HepG2 (cell line): Measurements from ENCODE around the gene GRB7. TPM values are rescaled to one million over a fixed set of nuclear protein-coding genes. Genes with fewer than 3 reads are reported as not detected.
A peak's percentile ranks its signal among the peaks of the same experiment; 100 is the strongest.

Source experiments
- CENPT ChIP-seq: sonication (generic); formaldehyde crosslinking; IDR thresholded peaks from 2 replicates; pipeline ENCODE4 v1.8.0; 2022; ENCODE audit warnings: low read depth, mild to moderate bottlenecking, moderate library complexity, missing genetic modification reagents
- DPF2 ChIP-seq: sonication (generic); formaldehyde crosslinking; IDR thresholded peaks from 2 replicates; pipeline ENCODE4 v1.4.0; 2020; ENCODE audit warnings: mild to moderate bottlenecking, low read depth, missing genetic modification reagents, borderline replicate concordance
- ELF3 ChIP-seq: IDR thresholded peaks from 2 replicates; pipeline ENCODE4 v1.6.1; 2016; ENCODE audit warnings: missing genetic modification reagents, missing compliant biosample characterization
- FOXC1 ChIP-seq: sonication (generic); formaldehyde crosslinking; IDR thresholded peaks from 2 replicates; pipeline ENCODE4 v1.8.0; 2022; ENCODE audit warnings: mild to moderate bottlenecking, missing genetic modification reagents, borderline replicate concordance
- FOXP1 ChIP-seq, 2 experiments: fragments of 450-650 bp in 1 of 2; IDR thresholded peaks; 2 replicates each; pipeline ENCODE4 v1.6.1; 2017 to 2018; ENCODE audit warnings: antibody characterized with exemption in 1 of 2
- LCORL ChIP-seq, 2 experiments: fragments of 450-650 bp in 1 of 2; sonication (generic) in 1 of 2; formaldehyde crosslinking in 1 of 2; IDR thresholded peaks; 2 replicates each; pipeline versions ENCODE4 v1.5.0 to v1.6.1; 2017 to 2020; ENCODE audit warnings: antibody characterized with exemption in 1 of 2, missing genetic modification reagents in 1 of 2
- MED1 ChIP-seq: sonication (generic); formaldehyde crosslinking; IDR thresholded peaks from 2 replicates; pipeline ENCODE4 v1.4.0; 2020; ENCODE audit warnings: missing genetic modification reagents
- MLLT10 ChIP-seq: sonication (generic); formaldehyde crosslinking; IDR thresholded peaks from 2 replicates; pipeline ENCODE4 v1.4.0; 2020; ENCODE audit warnings: missing genetic modification reagents
- RBM39 ChIP-seq: fragments of 200-400 bp; formaldehyde crosslinking; IDR thresholded peaks from one replicate; pipeline ENCODE4 v1.6.1; 2018; ENCODE audit warnings: antibody characterized with exemption, mild to moderate bottlenecking, low read depth, low read length; ENCODE audit not compliant: poor library complexity, severe bottlenecking
- RFXANK ChIP-seq: IDR thresholded peaks from 2 replicates; pipeline ENCODE4 v1.6.1; 2016
- RNF2 ChIP-seq: fragments of 450-650 bp; conservative IDR thresholded peaks from 2 replicates; pipeline ENCODE4 v1.6.1; 2016; ENCODE audit warnings: low read depth
- SMC3 ChIP-seq: IDR thresholded peaks from 2 replicates; pipeline ENCODE4 v1.6.1; 2011; ENCODE audit warnings: low read length, improper control_type of control experiment
- SP140L ChIP-seq: sonication (generic); formaldehyde crosslinking; IDR thresholded peaks from 2 replicates; pipeline ENCODE4 v1.4.0; 2020; ENCODE audit warnings: missing genetic modification reagents, borderline replicate concordance
- SRF ChIP-seq: IDR thresholded peaks from 2 replicates; pipeline ENCODE4 v1.6.1; 2011; ENCODE audit warnings: mild to moderate bottlenecking, low read depth, low read length, moderate library complexity
- TBX3 ChIP-seq: fragments of 450-650 bp; IDR thresholded peaks from 2 replicates; pipeline ENCODE4 v1.6.1; 2017; ENCODE audit warnings: antibody characterized with exemption, mild to moderate bottlenecking, inconsistent platforms, borderline replicate concordance
- THYN1 ChIP-seq: sonication (generic); formaldehyde crosslinking; IDR thresholded peaks from 2 replicates; pipeline ENCODE4 v1.8.1; 2023; ENCODE audit warnings: low read depth, mild to moderate bottlenecking, moderate library complexity, missing genetic modification reagents, borderline replicate concordance
- ZKSCAN8 ChIP-seq: IDR thresholded peaks from 2 replicates; pipeline ENCODE4 v1.6.1; 2016; ENCODE audit warnings: borderline replicate concordance, missing genetic modification reagents, missing compliant biosample characterization
- ZNF207 ChIP-seq: fragments of 450-650 bp; IDR thresholded peaks from 2 replicates; pipeline ENCODE4 v1.6.1; 2016; ENCODE audit warnings: antibody characterized with exemption, borderline replicate concordance
- ZNF605 ChIP-seq: sonication (generic); formaldehyde crosslinking; IDR thresholded peaks from 2 replicates; pipeline ENCODE4 v1.8.0; 2022; ENCODE audit warnings: mild to moderate bottlenecking, missing genetic modification reagents
- ZNF839 ChIP-seq: sonication (generic); formaldehyde crosslinking; IDR thresholded peaks from 2 replicates; pipeline ENCODE4 v1.4.0; 2020; ENCODE audit warnings: missing genetic modification reagents, mild to moderate bottlenecking, borderline replicate concordance
- polyA plus RNA-seq, 8 experiments: library from polyadenylated mRNA; depleted of rRNA in 3 of 8; stranded (reverse) in 7 of 8; unstranded in 1 of 8; fragments of >200 nt; fragmentation: Illumina TruSeq in 4 of 8; extraction: Trizol in 4 of 8; gene quantifications; 2 replicates each; pipeline versions ENCODE4 v1.2.1 to v1.2.3, GENCODE V29; 2011 to 2016; ENCODE audit warnings: low read depth in 4 of 8, missing spikeins in 1 of 8, mixed read lengths in 1 of 8; ENCODE audit not compliant: insufficient read depth in 1 of 8
- total RNA-seq, 5 experiments: library from RNA; depleted of rRNA; stranded (reverse); fragments of >200 nt; fragmentation: Illumina TruSeq; extraction: Trizol; gene quantifications; 2 replicates each; pipeline ENCODE4 v1.2.3, GENCODE V29; 2016; ENCODE audit warnings: low read depth in 1 of 5
- TF ChIP-seq, protein P1 (sequence below), 2 experiments: sonication (generic) in 1 of 2; formaldehyde crosslinking in 1 of 2; IDR thresholded peaks; 2 replicates each; pipeline versions ENCODE4 v1.4.0 to v1.6.1; 2016 to 2020; ENCODE audit warnings: borderline replicate concordance in 1 of 2, low read depth in 1 of 2, mild to moderate bottlenecking in 1 of 2, missing genetic modification reagents in 1 of 2
- TF ChIP-seq, protein P2 (sequence below): sonication (generic); formaldehyde crosslinking; IDR thresholded peaks from 2 replicates; pipeline ENCODE4; 2020; ENCODE audit warnings: missing genetic modification reagents, mild to moderate bottlenecking, borderline replicate concordance

Gene GRB7
- total and polyA plus RNA-seq, 2 of the 13 experiments (the other 11 are each of a cell fraction or from before 2014, with no cell fraction given), result 60.2 to 77.7 TPM

DNA sequence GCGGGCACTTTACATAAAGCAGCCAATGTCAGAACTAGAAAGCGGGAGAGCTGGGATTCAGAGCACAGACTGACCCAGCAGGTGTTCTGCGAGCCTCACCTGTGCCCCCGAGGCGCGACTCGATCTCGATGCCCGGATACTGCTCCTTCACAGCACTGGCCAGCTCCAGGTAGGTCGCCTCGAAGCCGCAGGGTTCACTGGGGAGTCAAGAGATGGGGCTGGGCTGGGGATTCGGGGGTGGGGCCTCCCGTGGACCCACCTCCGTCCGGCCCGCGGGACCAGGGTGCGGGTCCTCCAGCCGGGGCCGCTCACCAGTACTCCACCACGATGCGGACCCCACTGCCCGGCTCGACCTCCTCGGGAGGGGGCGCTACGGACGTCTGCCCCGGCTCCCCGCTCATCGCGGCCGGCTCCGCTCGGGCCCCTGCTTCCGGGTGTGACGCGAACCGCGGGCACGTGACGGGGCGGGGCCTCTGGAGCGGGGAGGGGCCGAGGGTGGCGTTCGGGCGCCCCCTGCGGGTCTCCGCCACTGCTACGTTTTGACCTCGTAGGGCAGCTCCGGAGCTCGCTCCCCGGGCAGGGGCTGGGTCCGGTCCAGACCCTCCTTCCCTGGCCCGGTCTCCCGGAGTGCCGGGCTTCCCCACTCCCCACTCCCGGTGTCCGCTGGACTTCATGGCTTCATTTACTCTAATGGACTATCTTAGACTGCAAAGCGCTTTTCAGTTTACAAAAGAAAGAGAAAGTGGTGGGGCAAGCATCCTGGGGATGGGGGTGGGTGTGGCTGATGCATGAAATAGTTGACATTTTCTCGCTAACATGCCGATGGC is 7.4 kb upstream of the GRB7 start, which contains the start of gene MIEN1 (continued):
- TF ChIP-seq ELF3 (CRISPR knock-in tag) (peak; percentile 99), MED1 (peak; percentile 83), MLLT10 (no peak), CENPT (CRISPR knock-in tag) (no peak), THYN1 (peak; percentile 89; the same call in 1 of the 2 replicates), FOXC1 (CRISPR knock-in tag) (peak; percentile 97), RFXANK (CRISPR knock-in tag) (0 out of 2 replicates have a peak, but pooled peaks have one; percentile 54), SP140L (CRISPR knock-in tag) (peak; percentile 31; the same call in 1 of the 2 replicates), LCORL (IDR thresholded peaks at IDR 0.05) (no peak), LCORL (CRISPR knock-in tag; IDR thresholded peaks at IDR 0.05) (peak; percentile 96), RBM39 (peak; percentile 92), SRF (no peak), FOXP1 (IDR thresholded peaks at IDR 0.05) (no peak), FOXP1 (CRISPR knock-in tag; IDR thresholded peaks at IDR 0.05) (0 out of 2 replicates have a peak, but pooled peaks have one; percentile 22), ZNF605 (CRISPR knock-in tag) (0 out of 2 replicates have a peak, but pooled peaks have one; percentile 35), RNF2 (0 out of 2 replicates have a peak, but pooled peaks have one; percentile 21), DPF2 (CRISPR knock-in tag) (peak; percentile 16; the same call in 1 of the 2 replicates), SMC3 (peak; percentile 20; the same call in 1 of the 2 replicates), ZNF839 (CRISPR knock-in tag) (no peak; the same call in 1 of the 2 replicates), ZKSCAN8 (CRISPR knock-in tag) (peak; percentile 81; the same call in 1 of the 2 replicates), ZNF207 (no peak), TBX3 (no peak; the same call in 1 of the 2 replicates)
- TF ChIP-seq, protein P1, sequence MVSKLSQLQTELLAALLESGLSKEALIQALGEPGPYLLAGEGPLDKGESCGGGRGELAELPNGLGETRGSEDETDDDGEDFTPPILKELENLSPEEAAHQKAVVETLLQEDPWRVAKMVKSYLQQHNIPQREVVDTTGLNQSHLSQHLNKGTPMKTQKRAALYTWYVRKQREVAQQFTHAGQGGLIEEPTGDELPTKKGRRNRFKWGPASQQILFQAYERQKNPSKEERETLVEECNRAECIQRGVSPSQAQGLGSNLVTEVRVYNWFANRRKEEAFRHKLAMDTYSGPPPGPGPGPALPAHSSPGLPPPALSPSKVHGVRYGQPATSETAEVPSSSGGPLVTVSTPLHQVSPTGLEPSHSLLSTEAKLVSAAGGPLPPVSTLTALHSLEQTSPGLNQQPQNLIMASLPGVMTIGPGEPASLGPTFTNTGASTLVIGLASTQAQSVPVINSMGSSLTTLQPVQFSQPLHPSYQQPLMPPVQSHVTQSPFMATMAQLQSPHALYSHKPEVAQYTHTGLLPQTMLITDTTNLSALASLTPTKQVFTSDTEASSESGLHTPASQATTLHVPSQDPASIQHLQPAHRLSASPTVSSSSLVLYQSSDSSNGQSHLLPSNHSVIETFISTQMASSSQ (IDR thresholded peaks at IDR 0.05; ENCODE audit: low read depth), result no peak
- TF ChIP-seq, protein P1 (CRISPR knock-in tag; IDR thresholded peaks at IDR 0.05; ENCODE audit: borderline replicate concordance), result peak; percentile 88
- TF ChIP-seq, protein P2, sequence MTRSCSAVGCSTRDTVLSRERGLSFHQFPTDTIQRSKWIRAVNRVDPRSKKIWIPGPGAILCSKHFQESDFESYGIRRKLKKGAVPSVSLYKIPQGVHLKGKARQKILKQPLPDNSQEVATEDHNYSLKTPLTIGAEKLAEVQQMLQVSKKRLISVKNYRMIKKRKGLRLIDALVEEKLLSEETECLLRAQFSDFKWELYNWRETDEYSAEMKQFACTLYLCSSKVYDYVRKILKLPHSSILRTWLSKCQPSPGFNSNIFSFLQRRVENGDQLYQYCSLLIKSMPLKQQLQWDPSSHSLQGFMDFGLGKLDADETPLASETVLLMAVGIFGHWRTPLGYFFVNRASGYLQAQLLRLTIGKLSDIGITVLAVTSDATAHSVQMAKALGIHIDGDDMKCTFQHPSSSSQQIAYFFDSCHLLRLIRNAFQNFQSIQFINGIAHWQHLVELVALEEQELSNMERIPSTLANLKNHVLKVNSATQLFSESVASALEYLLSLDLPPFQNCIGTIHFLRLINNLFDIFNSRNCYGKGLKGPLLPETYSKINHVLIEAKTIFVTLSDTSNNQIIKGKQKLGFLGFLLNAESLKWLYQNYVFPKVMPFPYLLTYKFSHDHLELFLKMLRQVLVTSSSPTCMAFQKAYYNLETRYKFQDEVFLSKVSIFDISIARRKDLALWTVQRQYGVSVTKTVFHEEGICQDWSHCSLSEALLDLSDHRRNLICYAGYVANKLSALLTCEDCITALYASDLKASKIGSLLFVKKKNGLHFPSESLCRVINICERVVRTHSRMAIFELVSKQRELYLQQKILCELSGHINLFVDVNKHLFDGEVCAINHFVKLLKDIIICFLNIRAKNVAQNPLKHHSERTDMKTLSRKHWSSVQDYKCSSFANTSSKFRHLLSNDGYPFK (CRISPR knock-in tag), result peak; percentile 86
